ENCODE measurements around the gene IKBKE.

IKBKE gene

DNA sequence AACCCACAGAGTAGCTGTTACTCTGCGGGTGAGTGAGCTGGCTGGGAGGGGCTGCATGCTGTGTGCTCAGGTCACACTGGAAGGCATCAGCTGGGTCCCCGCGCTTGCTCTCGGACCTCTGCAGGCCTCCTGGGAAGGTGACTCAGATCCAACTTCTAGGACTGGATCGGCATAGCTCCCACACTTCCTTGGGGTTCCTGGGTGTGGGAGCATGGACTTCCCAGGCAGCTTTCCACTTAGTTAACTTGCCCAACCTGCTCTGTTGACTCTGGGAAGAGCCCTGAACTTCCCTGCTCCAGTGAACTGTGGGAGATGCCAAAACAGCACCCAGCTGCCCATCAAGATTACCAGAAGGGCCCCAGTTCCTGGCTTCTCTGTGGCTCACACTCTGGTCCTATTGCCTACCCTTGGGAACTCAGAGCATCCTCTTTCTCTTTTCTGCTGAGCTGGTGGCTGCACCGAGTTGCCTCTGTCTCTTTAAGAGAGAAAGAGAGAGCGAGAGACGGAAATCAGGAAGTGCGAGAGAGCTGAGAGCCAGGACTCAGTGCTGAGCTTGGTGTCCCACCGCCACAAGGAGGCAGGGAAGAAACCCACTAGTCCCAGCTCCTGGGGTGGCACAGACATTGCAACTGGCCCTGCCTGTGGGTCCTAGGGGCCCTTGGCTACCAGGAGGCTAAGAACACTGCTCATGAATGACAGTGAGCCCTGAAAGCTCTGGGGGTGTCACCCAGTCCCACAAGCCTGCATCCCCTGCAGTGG, at the start of gene IKBKE:
TSS of gene IKBKE (plus strand) at position 544 of the 759 bp plus-strand sequence. CDS start 2,752 bp downstream, outside the sequence.
- TF ChIP-seq, protein P1, sequence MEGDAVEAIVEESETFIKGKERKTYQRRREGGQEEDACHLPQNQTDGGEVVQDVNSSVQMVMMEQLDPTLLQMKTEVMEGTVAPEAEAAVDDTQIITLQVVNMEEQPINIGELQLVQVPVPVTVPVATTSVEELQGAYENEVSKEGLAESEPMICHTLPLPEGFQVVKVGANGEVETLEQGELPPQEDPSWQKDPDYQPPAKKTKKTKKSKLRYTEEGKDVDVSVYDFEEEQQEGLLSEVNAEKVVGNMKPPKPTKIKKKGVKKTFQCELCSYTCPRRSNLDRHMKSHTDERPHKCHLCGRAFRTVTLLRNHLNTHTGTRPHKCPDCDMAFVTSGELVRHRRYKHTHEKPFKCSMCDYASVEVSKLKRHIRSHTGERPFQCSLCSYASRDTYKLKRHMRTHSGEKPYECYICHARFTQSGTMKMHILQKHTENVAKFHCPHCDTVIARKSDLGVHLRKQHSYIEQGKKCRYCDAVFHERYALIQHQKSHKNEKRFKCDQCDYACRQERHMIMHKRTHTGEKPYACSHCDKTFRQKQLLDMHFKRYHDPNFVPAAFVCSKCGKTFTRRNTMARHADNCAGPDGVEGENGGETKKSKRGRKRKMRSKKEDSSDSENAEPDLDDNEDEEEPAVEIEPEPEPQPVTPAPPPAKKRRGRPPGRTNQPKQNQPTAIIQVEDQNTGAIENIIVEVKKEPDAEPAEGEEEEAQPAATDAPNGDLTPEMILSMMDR (IDR thresholded peaks at IDR 0.05), result peak; percentile 17; the same call in 1 of the 2 replicates

- TF ChIP-seq, protein P1 (IDR thresholded peaks at IDR 0.05), result no peak
Measured at GRCh38 chr1:206421616-206422340, 48.5 kb upstream of the IKBKE start.

DNA sequence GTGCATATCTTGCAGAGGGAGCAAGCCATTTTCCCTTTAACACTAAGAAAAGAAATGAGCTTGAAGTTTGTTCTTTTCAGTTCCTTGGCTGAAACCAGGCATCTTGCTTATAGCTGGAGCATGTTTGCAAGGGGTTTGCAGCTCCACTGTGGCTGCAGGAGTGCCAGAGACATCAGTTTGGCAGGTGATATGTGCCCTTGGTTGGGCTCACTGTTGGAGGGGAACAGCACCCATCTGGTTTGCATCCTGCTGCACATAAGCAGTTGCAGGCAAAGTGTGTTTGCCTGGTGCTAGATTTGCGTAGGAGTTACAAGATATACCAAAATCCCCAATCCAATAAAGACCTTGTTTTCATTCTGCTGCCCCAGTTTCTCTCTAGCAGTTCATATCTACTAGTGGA, 47.8 kb upstream of the IKBKE start:
- TF ChIP-seq, protein P1 (IDR thresholded peaks at IDR 0.05), result no peak

DNA sequence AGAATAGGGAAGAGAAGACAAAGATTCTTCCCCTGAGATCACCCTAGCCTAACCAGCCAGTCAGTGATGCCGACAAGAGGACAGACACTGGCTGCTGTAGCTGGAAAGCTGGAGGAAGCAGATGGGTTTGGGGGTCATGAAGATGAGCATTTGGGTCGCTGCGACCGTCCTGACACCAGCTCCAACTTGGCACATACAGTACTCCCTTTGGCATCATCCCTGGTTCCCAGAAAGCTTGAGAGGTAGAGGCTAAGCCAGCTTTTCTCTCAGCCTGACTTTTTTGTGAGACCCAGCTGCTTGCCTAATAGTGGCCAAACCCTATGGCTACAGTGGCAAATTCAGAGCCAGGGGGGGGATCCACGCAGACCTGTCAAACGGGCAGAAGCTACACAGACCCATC, 43.0 kb upstream of the IKBKE start:
- TF ChIP-seq, protein P1 (IDR thresholded peaks at IDR 0.05), result no peak

GRCh38 chr1:206429421-206429820, 40.9 kb upstream of the IKBKE start:
- TF ChIP-seq, protein P1 (IDR thresholded peaks at IDR 0.05), result no peak

GRCh38 chr1:206430031-206430983, 40.0 kb upstream of the IKBKE start:
- TF ChIP-seq, protein P1 (IDR thresholded peaks at IDR 0.05), result no peak

GRCh38 chr1:206435445-206435844, 34.8 kb upstream of the IKBKE start:
- TF ChIP-seq, protein P1 (IDR thresholded peaks at IDR 0.05), result no peak

Measured in LNCAP (cell line).